Measurements from ENCODE around the gene ATXN7. TPM values are rescaled to one million over a fixed set of nuclear protein-coding genes. Genes with fewer than 3 reads are reported as not detected.

Gene ATXN7
- total RNA-seq, 2 experiments from 2014 or later: 21.0 to 23.2 TPM

Other genes with a start within 250 kb of the ATXN7 start
- gene SNTN, start 211.2 kb upstream of the ATXN7 start, total RNA-seq: not detected
- not detected for gene C3orf49, start 44.6 kb upstream of the ATXN7 start, total RNA-seq
- gene THOC7, start 62 bp upstream of the ATXN7 start, total RNA-seq: 10 to 100 TPM; 82.5 to 86.7 TPM
- gene SCAANT1, start 48.5 kb downstream of the ATXN7 start, total RNA-seq: not detected
- 100 to 1,000 TPM; 126 to 129 TPM for gene PSMD6, start 159.6 kb downstream of the ATXN7 start, total RNA-seq

All from activated CD8-positive, alpha-beta memory T cell treated with anti-CD3 and anti-CD28 coated beads for 36 hours (primary cell).